B cell (primary cell): ENCODE data around the gene ASIC3. TPM values are rescaled to one million over a fixed set of nuclear protein-coding genes. Genes with fewer than 3 reads are reported as not detected.
A peak's percentile ranks its signal among the peaks of the same experiment; 100 is the strongest.

Experiments
- ATAC-seq: fragments of 200-7000 bp; cut with Tn5 transposase; one replicate; pipeline ENCODE4 v1.10.0; 2021; ENCODE audit warnings: low read depth, mild to moderate bottlenecking, moderate number of reproducible peaks, moderate library complexity
- CTCF ChIA-PET: fragments of 350-600 bp; sonication (Branson Sonifier 250); formaldehyde crosslinking; loops from one replicate; lab custom pipeline; 2021; ENCODE audit warnings: antibody characterized with exemption, inconsistent platforms; lab: Charles Lee
- POLR2A ChIA-PET: fragments of 350-600 bp; sonication (Branson Sonifier 250); formaldehyde crosslinking; loops from one replicate; lab custom pipeline; 2021; ENCODE audit warnings: antibody characterized with exemption; lab: Charles Lee
- DNase-seq: peaks from one replicate; pipeline ENCODE4 v3.0.0; 2013
- H2AFZ ChIP-seq: 2 replicates; pipeline ENCODE4 v1.6.1; 2012; ENCODE audit warnings: mild to moderate bottlenecking, low read depth, low read length; ENCODE audit not compliant: insufficient read depth, poor library complexity, severe bottlenecking
- H3K27ac ChIP-seq, 2 donors: 1 replicate in 1 of 2; 2 replicates in 1 of 2; pipeline ENCODE4 v1.5.1; 2012 to 2013; ENCODE audit warnings: low read length in 2 of 2, mild to moderate bottlenecking in 2 of 2, moderate library complexity in 1 of 2
- H3K27me3 ChIP-seq, 4 experiments: fragments of 200-600 bp in 1 of 4; sonication (generic) in 1 of 4; replicated peaks in 1 of 4; 1 replicate in 2 of 4; 2 replicates in 2 of 4; pipeline versions ENCODE4 v1.6.1 to v1.7.0; 2013 to 2016; ENCODE audit warnings: low read length in 3 of 4, mild to moderate bottlenecking in 2 of 4, mixed read lengths in 1 of 4, moderate library complexity in 1 of 4; ENCODE audit not compliant: insufficient read depth in 4 of 4, control insufficient read depth in 3 of 4; ENCODE audit errors: control extremely low read depth in 1 of 4
- H3K36me3 ChIP-seq, 2 experiments: replicated peaks in 1 of 2; 1 replicate in 1 of 2; 2 replicates in 1 of 2; pipeline versions ENCODE4 v1.6.1 to v1.7.1; 2013; ENCODE audit warnings: low read length in 1 of 2; ENCODE audit not compliant: insufficient read depth in 2 of 2, control insufficient read depth in 1 of 2; ENCODE audit errors: control extremely low read depth in 1 of 2, extremely low read depth in 1 of 2
- H3K4me1 ChIP-seq, 2 donors: fragments of 200-600 bp in 1 of 2; sonication (generic) in 1 of 2; 1 replicate in 1 of 2; 2 replicates in 1 of 2; pipeline versions ENCODE4 v1.5.1 to v1.6.1; 2013 to 2017; ENCODE audit warnings: low read length in 2 of 2; ENCODE audit not compliant: control insufficient read depth in 2 of 2, insufficient read depth in 2 of 2
- H3K4me2 ChIP-seq: replicated peaks from 2 replicates; pipeline ENCODE3; 2012; ENCODE audit warnings: mild to moderate bottlenecking, low read depth, low read length; ENCODE audit not compliant: poor library complexity, severe bottlenecking
- H3K4me3 ChIP-seq, 5 experiments: fragments of 200-600 bp in 1 of 5; sonication (generic) in 1 of 5; 1 replicate in 3 of 5; 2 replicates in 2 of 5; pipeline versions ENCODE4 v1.5.1 to v1.7.0; 2011 to 2016; ENCODE audit warnings: low read length in 4 of 5, mild to moderate bottlenecking in 4 of 5, low read depth in 2 of 5, control low read depth in 1 of 5, moderate library complexity in 1 of 5; ENCODE audit not compliant: insufficient read depth in 1 of 5; ENCODE audit errors: control extremely low read depth in 1 of 5, extremely low read depth in 1 of 5
- H3K79me2 ChIP-seq: fragments of 200-600 bp; sonication (generic); one replicate; pipeline ENCODE4 v1.6.0; 2016; ENCODE audit warnings: low read length; ENCODE audit not compliant: control insufficient read depth, insufficient read depth
- H3K9ac ChIP-seq: fragments of 200-600 bp; sonication (generic); 2 replicates; pipeline ENCODE4 v1.6.1; 2017; ENCODE audit warnings: mild to moderate bottlenecking, low read length, moderate library complexity
- H3K9me3 ChIP-seq, 3 donors: one replicate each; pipeline versions ENCODE4 v1.6.1 to v1.7.1; 2013; ENCODE audit warnings: low read length in 2 of 3; ENCODE audit not compliant: control insufficient read depth in 2 of 3, insufficient read depth in 1 of 3; ENCODE audit errors: control extremely low read depth in 1 of 3
- H4K20me1 ChIP-seq: 2 replicates; pipeline ENCODE4 v1.6.0; 2012; ENCODE audit warnings: mild to moderate bottlenecking, low read length; ENCODE audit not compliant: insufficient read depth, control insufficient read depth, poor library complexity, severe bottlenecking
- H3K27ac Mint-ChIP-seq: one replicate; pipeline ENCODE4 v1.8.0; 2021; ENCODE audit warnings: mixed read lengths
- H3K27me3 Mint-ChIP-seq: one replicate; pipeline ENCODE4 v1.8.0; 2021; ENCODE audit warnings: mixed read lengths
- H3K4me1 Mint-ChIP-seq: one replicate; pipeline ENCODE4 v1.8.0; 2021; ENCODE audit warnings: mixed read lengths
- H3K4me3 Mint-ChIP-seq: one replicate; pipeline ENCODE4 v1.8.0; 2021; ENCODE audit warnings: mixed read lengths
- H3K9me3 Mint-ChIP-seq: one replicate; pipeline ENCODE4 v1.8.0; 2022; ENCODE audit warnings: mixed read lengths; ENCODE audit not compliant: insufficient read depth
- CTCF ChIP-seq: fragments of 200-600 bp; IDR thresholded peaks from one replicate; pipeline ENCODE4 v1.8.0; 2022; ENCODE audit warnings: antibody characterized with exemption, mild to moderate bottlenecking
- EZH2 ChIP-seq: IDR thresholded peaks from 2 replicates; pipeline ENCODE4 v1.6.1; 2012; ENCODE audit warnings: borderline replicate concordance, low read depth, mild to moderate bottlenecking, moderate library complexity, low read length; ENCODE audit not compliant: insufficient read depth, poor library complexity, severe bottlenecking
- WGBS: methylation state at CpG from one replicate; pipeline ENCODE4 v1.1.5; 2013; ENCODE audit warnings: missing lambda C conversion rate; ENCODE audit not compliant: insufficient coverage; 5-methylcytosine and 5-hydroxymethylcytosine counted together
- intact Hi-C: fragments of 100-400 bp; cut with micrococcal nuclease; formaldehyde crosslinking; loops from one replicate; pipeline ENCODE4 v1.10.0; 2022
- polyA plus RNA-seq: library from polyadenylated mRNA; depleted of rRNA; stranded (reverse); fragments of >200 nt; gene quantifications from 2 replicates; pipeline ENCODE4 v1.2.3, GENCODE V29; 2012
- total RNA-seq, 2 donors: library from RNA; stranded (reverse); fragments of 120-200 nt in 1 of 2; gene quantifications; 1 replicate in 1 of 2; 2 replicates in 1 of 2; pipeline versions ENCODE4 v1.2.3 to v1.2.4, GENCODE V29; 2013 to 2022

Gene ASIC3
- total and polyA plus RNA-seq, 2 donors (not counting 1 experiment from before 2014, with no cell fraction given), result 4.8 to 5.0 TPM

DNA sequence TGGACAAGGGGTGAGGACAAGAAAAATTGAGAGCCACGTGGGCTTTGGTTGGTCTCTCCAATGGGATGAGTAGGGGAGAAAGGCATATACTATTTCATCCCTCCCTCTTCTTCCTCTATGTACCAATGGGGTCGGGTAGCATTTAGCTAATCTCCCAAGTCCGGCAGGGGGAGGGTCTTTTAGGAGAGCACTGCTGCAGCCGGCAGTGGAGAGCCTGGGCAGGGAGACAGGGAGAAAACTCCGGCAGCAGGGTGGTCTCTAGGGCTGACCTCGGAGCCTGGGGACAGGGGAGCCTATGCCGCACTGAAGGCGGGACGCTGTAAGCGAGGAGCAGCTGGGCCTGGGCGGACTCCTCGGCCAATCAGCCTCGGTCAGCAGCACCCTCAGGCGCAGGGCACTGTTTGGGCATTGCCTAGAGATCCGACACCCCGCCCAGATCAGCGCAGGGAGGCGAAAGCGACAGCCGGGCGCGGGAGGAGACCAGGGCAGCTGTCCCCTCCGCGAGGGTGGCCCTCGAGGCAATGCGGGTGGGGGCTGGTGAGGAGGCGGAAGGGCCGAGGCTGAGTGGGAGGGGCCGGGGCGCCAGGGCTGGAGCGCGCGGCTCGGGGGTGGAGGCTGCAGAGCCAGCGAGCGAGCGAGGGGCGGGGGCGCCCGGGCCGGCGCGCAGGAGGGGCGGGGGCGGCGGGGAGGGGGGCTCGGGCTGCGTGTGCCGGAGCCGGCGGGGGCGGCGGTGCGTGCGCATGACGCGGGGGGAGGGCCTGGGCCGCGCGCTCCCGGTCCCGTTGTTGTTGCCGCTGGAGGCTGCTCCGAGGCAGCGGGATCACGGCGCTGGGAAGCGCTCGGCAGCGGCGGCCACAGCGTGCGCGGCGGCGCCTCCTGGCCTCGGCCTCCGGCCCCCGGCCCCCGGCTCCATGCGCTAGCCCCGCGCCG lies 37.6 kb downstream of the ASIC3 start, which contains the start of gene AGAP3:
Gene AGAP3, plus strand, starts transcription at position 785 of the 930 bp plus-strand sequence. CDS start 267 bp downstream, outside the sequence.
- peak; percentile 59 for DNase-seq
- peaks cover 23% of the 10 kb centered on the region for H3K27me3 Mint-ChIP-seq
- ChIA-PET POLR2A (no interaction called here), CTCF (interaction anchor here (0.6 to 1.3 kb wide), 4 partner anchors 24 to 302 kb away, joined by 3 read pairs; partner anchors contain the start of gene ABCB8)
- Histone ChIP-seq H3K9ac (peak within 1 kb of the TSS; percentile 83), H3K36me3 (no peaks in the 10 kb centered on the region), H3K27me3 (peaks cover 0 to 54% (median 17%) of the 10 kb centered on the region in 4 experiments), H3K4me2 (peak within 1 kb of the TSS; percentile 100), H3K79me2 (peaks cover 23% of the 10 kb centered on the region), H3K9me3 (peaks cover 0 to 4% (median 0%) of the 10 kb centered on the region in 3 donors), H2AFZ (peak within 1 kb of the TSS; percentile 86), H3K27ac (peak within 1 kb of the TSS in 1 of 2 donors; percentile 33), H4K20me1 (peaks cover 17% of the 10 kb centered on the region), H3K4me1 (peaks cover 58 to 59% of the 10 kb centered on the region in 2 donors), H3K4me3 (peak within 1 kb of the TSS in 4 of 5 experiments; percentile 47 to 75 (median 68))
- ATAC-seq, result peak; percentile 40
- TF ChIP-seq CTCF, result no peak
- TF ChIP-seq EZH2, result no peak
- peak within 1 kb of the TSS; percentile 77 for H3K27ac Mint-ChIP-seq
- intact Hi-C loops, result loop anchor here (5.0 to 10.0 kb wide), 3 partner anchors 74 to 849 kb away; no protein-coding TSS in a partner anchor
- peaks cover 48% of the 10 kb centered on the region for H3K4me1 Mint-ChIP-seq
- under 1% methylated on average over 76 of the region's 84 CpGs for WGBS
- H3K9me3 Mint-ChIP-seq, result no peaks in the 10 kb centered on the region
- peak within 1 kb of the TSS; percentile 91 for H3K4me3 Mint-ChIP-seq
